ENCODE results near the gene CKLF.

DNA sequence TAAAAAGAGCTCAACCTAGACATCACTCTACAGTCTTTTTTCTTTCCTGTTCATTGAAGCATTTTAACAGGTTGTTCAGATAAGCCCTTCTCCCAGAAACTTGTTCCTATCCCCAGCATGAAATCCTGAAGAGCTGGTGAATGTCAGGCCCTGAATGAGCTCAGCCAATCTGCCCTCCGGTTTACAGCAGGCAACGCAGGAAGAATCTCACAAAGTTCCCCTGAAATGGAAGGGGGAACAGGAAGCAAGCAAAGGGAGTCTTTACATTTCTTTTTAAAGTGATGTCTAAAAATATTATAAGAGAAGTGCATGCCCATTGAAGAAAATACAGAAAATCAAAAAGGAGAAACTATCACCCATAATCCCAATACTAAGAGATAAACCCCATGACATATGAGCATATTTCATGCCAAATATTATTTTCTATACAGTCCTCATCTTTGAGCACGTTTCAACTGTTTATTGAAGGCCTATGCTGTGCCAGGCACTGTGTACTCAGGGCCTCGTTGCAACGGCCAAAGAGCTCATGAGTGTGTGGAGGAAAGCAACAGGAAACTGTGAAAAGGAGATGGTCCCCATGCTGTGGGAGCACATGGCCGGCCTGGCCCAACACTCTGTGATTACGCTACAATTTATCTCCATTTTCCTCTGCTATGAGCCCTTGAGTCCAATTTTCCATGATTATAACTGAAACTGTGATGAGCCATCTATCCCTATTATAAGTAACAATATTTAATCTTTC lies 8.2 kb upstream of the CKLF start:
- TF ChIP-seq, protein P1, sequence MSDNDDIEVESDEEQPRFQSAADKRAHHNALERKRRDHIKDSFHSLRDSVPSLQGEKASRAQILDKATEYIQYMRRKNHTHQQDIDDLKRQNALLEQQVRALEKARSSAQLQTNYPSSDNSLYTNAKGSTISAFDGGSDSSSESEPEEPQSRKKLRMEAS (IDR thresholded peaks at IDR 0.05; ENCODE audit: low read depth) = no peak
- TF ChIP-seq YY1 (IDR thresholded peaks at IDR 0.05; ENCODE audit: low read depth) (no peak), RCOR1 (IDR thresholded peaks at IDR 0.05; ENCODE audit: low read length) (no peak), EZH2phosphoT487 (IDR thresholded peaks at IDR 0.05; ENCODE audit: borderline replicate concordance, low read depth) (no peak), MEF2A (IDR thresholded peaks at IDR 0.05; ENCODE audit: borderline replicate concordance, low read depth) (no peak), NRF1 (IDR thresholded peaks at IDR 0.05; ENCODE audit: low read depth, low read length) (no peak), GABPA (IDR thresholded peaks at IDR 0.05; ENCODE audit: low read depth) (no peak)
- TF ChIP-seq, protein P2, sequence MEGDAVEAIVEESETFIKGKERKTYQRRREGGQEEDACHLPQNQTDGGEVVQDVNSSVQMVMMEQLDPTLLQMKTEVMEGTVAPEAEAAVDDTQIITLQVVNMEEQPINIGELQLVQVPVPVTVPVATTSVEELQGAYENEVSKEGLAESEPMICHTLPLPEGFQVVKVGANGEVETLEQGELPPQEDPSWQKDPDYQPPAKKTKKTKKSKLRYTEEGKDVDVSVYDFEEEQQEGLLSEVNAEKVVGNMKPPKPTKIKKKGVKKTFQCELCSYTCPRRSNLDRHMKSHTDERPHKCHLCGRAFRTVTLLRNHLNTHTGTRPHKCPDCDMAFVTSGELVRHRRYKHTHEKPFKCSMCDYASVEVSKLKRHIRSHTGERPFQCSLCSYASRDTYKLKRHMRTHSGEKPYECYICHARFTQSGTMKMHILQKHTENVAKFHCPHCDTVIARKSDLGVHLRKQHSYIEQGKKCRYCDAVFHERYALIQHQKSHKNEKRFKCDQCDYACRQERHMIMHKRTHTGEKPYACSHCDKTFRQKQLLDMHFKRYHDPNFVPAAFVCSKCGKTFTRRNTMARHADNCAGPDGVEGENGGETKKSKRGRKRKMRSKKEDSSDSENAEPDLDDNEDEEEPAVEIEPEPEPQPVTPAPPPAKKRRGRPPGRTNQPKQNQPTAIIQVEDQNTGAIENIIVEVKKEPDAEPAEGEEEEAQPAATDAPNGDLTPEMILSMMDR (IDR thresholded peaks at IDR 0.05) = no peak
- TF ChIP-seq, protein P3, sequence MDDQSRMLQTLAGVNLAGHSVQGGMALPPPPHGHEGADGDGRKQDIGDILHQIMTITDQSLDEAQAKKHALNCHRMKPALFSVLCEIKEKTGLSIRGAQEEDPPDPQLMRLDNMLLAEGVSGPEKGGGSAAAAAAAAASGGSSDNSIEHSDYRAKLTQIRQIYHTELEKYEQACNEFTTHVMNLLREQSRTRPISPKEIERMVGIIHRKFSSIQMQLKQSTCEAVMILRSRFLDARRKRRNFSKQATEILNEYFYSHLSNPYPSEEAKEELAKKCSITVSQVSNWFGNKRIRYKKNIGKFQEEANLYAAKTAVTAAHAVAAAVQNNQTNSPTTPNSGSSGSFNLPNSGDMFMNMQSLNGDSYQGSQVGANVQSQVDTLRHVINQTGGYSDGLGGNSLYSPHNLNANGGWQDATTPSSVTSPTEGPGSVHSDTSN (IDR thresholded peaks at IDR 0.05) = no peak

All from SK-N-SH (cell line).